HEK293 (cell line): ENCODE measurements around the gene PC.

Source experiments
- REST ChIP-seq: fragments of 450-650 bp; formaldehyde crosslinking; IDR thresholded peaks from 2 replicates; pipeline ENCODE4 v1.5.1; 2016; ENCODE audit warnings: missing biosample characterization, missing genetic modification characterization
- TCF7L2 ChIP-seq: IDR thresholded peaks from 2 replicates; pipeline ENCODE4 v1.6.1; 2011; ENCODE audit warnings: low read depth, mild to moderate bottlenecking, inconsistent platforms, low read length, moderate library complexity, borderline replicate concordance
- ZBTB7A ChIP-seq: fragments of 450-650 bp; formaldehyde crosslinking; IDR thresholded peaks from 2 replicates; pipeline ENCODE4 v1.5.1; 2016; ENCODE audit warnings: low read depth, missing biosample characterization, missing genetic modification characterization
- ZFP41 ChIP-seq: fragments of 450-650 bp; formaldehyde crosslinking; IDR thresholded peaks from 2 replicates; pipeline ENCODE4 v1.5.1; 2016; ENCODE audit warnings: missing biosample characterization, missing genetic modification characterization, borderline replicate concordance
- ZNF24 ChIP-seq: fragments of 450-650 bp; formaldehyde crosslinking; IDR thresholded peaks from 2 replicates; pipeline ENCODE4 v1.5.1; 2016; ENCODE audit warnings: missing biosample characterization, missing genetic modification characterization
- ZNF362 ChIP-seq: fragments of 450-650 bp; formaldehyde crosslinking; IDR thresholded peaks from 2 replicates; pipeline ENCODE4 v1.5.1; 2016; ENCODE audit warnings: missing biosample characterization, missing genetic modification characterization
- ZNF501 ChIP-seq: fragments of 450-650 bp; formaldehyde crosslinking; IDR thresholded peaks from 2 replicates; pipeline ENCODE4 v1.5.1; 2016; ENCODE audit warnings: missing biosample characterization, missing genetic modification characterization
- ZNF580 ChIP-seq: fragments of 450-650 bp; formaldehyde crosslinking; IDR thresholded peaks from 2 replicates; pipeline ENCODE4 v1.5.1; 2016; ENCODE audit warnings: missing biosample characterization, missing genetic modification characterization
- ZNF623 ChIP-seq: fragments of 450-650 bp; formaldehyde crosslinking; IDR thresholded peaks from 2 replicates; pipeline ENCODE4 v1.5.1; 2016; ENCODE audit warnings: missing biosample characterization, missing genetic modification characterization
- TF ChIP-seq, protein P1 (sequence below): fragments of 450-650 bp; formaldehyde crosslinking; IDR thresholded peaks from 2 replicates; pipeline ENCODE4 v1.5.1; 2017; ENCODE audit warnings: missing biosample characterization, missing genetic modification characterization
- TF ChIP-seq, protein P2 (sequence below): fragments of 450-650 bp; formaldehyde crosslinking; IDR thresholded peaks from 2 replicates; pipeline ENCODE4 v1.5.1; 2016; ENCODE audit warnings: missing biosample characterization, missing genetic modification characterization

DNA sequence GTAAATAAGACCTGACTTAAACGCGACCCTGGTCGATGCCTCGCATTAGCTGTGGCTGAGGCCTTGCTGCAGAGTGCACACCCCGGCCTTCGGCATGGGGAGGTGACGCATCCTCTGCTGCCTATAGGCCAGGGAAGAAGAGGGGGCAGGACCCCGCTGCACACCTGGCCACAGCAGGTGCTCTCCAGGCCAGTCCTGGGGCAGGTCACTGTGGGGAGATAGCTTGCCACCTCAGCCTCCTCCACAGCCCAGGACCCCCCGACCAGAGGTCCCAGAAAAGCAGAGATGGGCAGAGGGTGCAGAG is 88.7 kb downstream of the PC start:
- TF ChIP-seq ZNF24 (tag by site-specific recombination) (no peak), ZBTB7A (no peak), ZNF623 (tag by site-specific recombination) (no peak), ZNF580 (no peak), ZNF501 (tag by site-specific recombination) (no peak), ZNF362 (tag by site-specific recombination) (no peak), ZFP41 (tag by site-specific recombination) (no peak), TCF7L2 (no peak), REST (no peak)
- TF ChIP-seq, protein P1, sequence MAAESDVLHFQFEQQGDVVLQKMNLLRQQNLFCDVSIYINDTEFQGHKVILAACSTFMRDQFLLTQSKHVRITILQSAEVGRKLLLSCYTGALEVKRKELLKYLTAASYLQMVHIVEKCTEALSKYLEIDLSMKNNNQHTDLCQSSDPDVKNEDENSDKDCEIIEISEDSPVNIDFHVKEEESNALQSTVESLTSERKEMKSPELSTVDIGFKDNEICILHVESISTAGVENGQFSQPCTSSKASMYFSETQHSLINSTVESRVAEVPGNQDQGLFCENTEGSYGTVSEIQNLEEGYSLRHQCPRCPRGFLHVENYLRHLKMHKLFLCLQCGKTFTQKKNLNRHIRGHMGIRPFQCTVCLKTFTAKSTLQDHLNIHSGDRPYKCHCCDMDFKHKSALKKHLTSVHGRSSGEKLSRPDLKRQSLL (tag by site-specific recombination) = no peak
- TF ChIP-seq, protein P2, sequence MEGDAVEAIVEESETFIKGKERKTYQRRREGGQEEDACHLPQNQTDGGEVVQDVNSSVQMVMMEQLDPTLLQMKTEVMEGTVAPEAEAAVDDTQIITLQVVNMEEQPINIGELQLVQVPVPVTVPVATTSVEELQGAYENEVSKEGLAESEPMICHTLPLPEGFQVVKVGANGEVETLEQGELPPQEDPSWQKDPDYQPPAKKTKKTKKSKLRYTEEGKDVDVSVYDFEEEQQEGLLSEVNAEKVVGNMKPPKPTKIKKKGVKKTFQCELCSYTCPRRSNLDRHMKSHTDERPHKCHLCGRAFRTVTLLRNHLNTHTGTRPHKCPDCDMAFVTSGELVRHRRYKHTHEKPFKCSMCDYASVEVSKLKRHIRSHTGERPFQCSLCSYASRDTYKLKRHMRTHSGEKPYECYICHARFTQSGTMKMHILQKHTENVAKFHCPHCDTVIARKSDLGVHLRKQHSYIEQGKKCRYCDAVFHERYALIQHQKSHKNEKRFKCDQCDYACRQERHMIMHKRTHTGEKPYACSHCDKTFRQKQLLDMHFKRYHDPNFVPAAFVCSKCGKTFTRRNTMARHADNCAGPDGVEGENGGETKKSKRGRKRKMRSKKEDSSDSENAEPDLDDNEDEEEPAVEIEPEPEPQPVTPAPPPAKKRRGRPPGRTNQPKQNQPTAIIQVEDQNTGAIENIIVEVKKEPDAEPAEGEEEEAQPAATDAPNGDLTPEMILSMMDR (tag by site-specific recombination) = no peak
